Astrocyte (in vitro differentiated cells and primary cell): ENCODE data around the gene SRSF7.
"Not testable (repeated sequence)": the region's sequence is repeated elsewhere in the genome, so short reads cannot be mapped to it uniquely, and the experiment has no call there.

ENCODE experiments used
- EZH2 ChIP-seq: IDR thresholded peaks from 2 replicates; pipeline ENCODE4 v1.6.1; 2012; ENCODE audit warnings: mild to moderate bottlenecking, low read length, inconsistent platforms; ENCODE audit not compliant: insufficient read depth
- TF ChIP-seq, protein P1 (sequence below): IDR thresholded peaks from 2 replicates; pipeline ENCODE4 v1.5.1; 2011; ENCODE audit warnings: low read depth, mild to moderate bottlenecking, inconsistent platforms, low read length, moderate library complexity; ENCODE audit not compliant: insufficient read depth

DNA sequence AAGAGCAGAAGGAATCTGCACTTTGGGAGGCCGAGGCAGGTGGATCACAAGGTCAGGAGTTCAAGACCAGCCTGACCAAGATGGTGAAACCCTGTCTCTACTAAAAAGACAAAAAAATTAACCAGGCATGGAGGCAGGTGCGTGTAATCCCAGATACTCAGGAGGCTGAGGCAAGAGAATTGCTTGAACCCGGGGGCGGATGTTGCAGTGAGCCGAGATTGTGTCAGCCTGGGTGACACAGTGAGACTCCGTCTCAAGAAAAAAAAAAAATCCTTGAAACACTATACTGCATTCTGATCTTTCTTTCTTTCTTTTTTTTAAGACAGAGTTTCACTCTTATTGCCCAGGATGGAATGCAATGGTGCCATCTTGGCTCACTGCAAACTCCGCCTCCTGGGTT is 43.9 kb upstream of the SRSF7 start:
- TF ChIP-seq, protein P1, sequence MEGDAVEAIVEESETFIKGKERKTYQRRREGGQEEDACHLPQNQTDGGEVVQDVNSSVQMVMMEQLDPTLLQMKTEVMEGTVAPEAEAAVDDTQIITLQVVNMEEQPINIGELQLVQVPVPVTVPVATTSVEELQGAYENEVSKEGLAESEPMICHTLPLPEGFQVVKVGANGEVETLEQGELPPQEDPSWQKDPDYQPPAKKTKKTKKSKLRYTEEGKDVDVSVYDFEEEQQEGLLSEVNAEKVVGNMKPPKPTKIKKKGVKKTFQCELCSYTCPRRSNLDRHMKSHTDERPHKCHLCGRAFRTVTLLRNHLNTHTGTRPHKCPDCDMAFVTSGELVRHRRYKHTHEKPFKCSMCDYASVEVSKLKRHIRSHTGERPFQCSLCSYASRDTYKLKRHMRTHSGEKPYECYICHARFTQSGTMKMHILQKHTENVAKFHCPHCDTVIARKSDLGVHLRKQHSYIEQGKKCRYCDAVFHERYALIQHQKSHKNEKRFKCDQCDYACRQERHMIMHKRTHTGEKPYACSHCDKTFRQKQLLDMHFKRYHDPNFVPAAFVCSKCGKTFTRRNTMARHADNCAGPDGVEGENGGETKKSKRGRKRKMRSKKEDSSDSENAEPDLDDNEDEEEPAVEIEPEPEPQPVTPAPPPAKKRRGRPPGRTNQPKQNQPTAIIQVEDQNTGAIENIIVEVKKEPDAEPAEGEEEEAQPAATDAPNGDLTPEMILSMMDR = not testable (repeated sequence)
- not testable (repeated sequence) for TF ChIP-seq EZH2
